NCI-H226 (cell line): Measurements from ENCODE around the gene CDH23.

Source experiments
- DNase-seq: peaks from one replicate; pipeline ENCODE4 v3.0.0-alpha.2; 2015

Gene CDH23

DNA sequence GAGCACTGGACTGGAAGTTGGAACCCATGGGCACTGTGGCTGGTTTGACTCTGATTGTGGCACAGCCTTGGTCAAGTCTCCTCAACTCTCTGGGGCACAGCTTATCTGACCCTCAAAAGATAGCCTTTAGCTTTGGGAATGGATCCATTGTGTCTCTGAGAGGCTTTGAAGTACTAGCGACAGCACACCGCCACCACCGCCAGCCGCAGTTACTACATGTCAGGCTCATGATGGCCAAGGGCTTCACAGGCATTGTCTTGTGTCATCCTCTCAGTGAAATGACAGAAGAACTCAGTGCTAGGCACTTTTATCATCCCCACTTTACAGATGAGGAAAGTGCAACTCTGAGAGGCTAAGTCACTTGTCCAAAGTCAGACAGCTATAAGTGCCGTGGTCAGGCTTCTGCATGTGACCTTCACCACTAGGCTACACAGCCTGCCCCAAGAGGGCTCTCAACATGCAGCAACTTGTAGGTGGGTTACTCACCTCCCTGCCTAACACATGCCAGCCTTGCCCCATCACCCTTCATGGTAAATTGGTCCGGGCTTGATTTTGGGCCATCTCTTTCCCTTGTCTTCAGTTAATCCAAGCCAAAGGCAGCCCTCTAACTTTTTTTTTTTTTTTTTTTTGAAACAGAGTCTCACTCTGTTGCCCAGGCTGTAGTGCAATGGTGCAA is 278.7 kb downstream of the CDH23 start:
- DNase-seq, result no peak

DNA sequence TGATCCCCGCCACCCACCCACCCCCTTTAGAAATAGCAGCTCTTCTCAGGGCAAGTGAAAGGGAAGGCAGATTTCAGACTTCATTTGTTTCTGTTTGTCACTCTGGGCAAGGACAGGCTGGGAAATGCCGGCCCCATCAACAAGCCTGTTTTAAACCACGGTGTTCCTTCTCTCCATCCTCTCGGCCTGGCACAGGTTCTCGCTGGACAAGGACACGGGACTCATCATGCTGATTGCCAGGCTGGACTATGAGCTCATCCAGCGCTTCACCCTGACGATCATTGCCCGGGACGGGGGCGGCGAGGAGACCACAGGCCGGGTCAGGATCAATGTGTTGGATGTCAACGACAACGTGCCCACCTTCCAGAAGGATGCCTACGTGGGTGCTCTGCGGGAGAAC is 280.5 kb downstream of the CDH23 start:
- DNase-seq, result no peak

DNA sequence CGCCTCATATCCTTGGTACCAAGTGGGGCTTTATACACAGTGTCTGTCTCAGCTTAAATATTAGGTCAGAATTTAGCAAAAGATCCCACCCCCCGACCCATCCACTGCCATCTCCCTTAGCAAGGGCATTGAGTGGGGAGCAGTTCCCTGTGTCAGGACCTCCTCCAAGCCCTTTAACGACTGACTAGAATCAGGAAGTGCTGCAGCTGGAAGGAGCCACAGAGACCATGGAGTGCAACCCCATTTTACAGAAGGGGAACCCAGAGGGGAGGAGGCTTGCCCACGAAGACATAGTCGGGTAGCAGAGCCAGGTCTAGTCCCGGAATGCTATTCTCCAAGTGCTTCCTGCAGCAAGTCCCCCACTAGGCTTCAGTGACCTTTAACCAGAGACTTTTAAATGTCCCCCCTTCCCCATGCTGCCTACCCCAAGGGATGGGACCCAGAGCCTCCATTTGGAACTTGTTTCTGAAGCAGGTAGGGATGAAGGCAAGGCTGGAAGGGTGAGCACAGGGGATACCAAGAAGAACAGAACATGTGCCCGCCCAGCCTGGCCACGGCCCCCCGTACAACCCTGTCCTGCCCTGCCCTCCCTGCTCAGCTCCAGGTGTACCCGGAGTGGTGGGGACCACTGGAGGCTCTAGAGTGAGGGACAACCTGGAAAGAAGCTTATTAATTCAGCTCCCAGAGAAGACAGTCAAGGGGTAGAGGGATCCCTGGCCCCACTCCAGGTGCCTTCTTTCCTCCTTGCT is 281.5 kb downstream of the CDH23 start:
- DNase-seq, result no peak

DNA sequence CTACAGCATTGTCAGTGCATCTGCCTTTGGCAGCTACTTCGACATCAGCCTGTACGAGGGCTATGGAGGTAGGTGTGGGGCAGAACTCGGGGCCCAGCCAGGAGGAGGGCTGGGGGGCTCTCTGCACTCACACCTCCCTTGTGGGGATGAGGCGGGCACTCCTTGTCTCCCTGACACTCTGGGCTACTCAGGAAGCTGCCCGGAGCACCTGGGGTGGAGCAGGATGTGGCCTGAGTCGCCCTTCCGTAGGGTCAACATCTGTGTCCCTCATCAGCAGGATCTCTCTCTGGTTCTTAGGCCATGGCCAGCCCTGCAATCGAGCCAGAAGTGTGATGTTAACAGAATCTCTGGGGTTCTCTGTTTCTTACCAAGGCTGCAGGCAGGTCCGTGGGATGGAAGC is 282.7 kb downstream of the CDH23 start:
- DNase-seq, result no peak

DNA sequence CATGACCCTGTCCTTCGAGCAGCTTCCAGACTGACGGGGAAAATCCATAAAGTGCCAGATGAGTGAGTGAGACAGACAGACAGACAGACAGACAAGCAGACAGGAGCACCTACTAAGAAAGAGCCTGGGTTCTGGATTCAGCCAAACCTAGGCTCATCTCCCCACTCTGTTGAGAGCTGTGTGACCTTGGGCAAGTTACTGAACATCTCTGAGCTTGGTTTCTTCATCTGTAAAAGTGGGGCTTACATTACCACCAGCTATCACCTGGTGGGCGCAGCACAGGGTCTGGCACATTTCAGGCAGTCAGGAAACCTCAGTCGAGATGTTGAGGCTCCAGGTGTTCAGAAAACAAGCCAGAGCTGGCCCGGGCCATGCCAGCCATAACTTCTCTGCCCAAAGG is 285.3 kb downstream of the CDH23 start:
- DNase-seq, result no peak

DNA sequence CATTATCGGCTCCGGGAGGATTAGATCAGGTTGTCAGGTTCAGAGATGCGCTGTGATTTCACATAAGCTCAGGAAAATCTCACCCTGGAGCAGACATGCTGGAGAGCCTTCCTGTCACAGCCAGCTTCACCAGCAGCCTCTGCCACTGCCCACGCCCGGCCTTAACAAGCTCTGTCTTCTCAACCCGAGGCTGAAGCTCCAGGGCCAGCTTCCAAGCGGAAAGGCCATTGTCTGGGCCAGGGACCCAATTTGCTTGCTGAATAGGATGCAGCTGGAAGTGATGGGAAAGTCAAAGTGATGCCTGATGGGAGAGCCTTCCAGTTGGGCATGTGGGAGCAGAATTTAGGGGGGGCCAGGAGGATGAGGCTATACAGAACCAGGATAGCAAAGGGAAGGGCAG is 286.6 kb downstream of the CDH23 start:
- DNase-seq, result no peak

DNA sequence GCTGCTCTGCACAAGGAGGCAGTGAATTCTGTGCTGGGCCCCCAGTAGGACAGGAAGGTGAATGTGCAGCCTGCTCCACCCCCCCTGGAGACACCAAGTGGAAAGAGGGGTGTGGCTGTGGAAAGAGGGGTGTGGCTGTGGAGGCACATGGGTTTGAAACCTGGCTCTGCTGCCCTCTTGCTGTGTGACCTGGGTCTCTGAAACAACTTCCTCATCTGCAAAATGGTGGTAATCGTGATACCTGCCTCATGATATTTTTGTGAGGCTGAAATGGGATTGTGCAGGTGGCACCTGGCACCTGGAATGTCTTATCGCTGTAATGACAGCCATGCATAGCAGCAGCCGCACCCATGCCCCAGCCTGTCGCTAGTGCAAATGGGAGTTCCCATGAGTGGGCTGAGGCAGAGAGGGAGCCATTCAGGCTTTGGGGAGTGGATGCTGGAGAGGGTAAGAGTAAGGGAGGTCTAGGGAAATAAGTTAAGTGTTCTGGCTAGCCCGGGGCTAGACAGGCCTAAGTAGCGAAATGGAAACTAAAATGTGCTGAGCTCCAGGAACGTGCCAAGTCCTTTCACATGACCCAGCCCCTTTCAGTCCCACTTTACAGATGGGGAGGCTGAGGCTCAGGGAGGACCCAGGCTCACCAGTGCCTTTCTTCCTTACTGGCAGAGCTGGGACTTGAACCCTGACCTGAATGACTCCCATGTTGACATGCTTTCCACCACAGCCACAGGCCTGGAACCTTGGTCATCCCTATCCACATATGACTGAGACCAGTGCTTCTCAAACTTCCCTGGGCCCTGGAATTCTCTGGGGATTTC is 287.8 kb downstream of the CDH23 start:
- DNase-seq, result peak; percentile 33

DNA sequence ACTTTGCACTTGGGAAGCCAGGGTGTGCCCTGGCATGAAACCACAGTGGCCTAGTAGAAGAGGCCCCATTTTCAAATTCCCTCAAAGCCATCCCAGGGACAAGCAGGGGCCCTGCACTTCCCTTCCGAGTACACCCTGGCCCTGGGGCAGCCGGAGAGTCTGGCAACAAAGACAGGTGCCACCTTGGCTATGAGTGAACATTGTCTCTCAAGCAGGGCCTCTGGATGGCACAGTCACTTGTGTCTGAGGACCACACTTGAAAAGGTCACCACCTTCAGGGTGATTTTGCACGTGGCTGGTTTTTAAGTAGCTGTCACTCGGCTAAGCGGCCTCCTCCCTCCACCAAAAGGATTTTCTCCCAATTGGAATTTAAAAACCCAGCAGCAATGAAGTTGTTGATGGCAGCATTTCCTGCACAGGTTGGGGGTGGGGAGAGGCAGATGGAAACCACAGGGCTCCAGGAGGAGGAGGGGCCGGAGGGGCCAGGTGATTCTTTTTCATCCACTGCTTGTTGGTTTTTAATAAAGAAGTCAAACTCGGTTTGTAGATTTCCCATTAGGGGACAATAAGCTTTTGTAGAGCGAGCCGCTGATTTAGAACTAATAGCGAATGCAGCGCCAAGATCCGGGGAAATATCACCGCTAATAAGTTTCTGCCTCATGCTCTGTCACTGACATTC is 289.0 kb downstream of the CDH23 start:
- DNase-seq, result no peak

DNA sequence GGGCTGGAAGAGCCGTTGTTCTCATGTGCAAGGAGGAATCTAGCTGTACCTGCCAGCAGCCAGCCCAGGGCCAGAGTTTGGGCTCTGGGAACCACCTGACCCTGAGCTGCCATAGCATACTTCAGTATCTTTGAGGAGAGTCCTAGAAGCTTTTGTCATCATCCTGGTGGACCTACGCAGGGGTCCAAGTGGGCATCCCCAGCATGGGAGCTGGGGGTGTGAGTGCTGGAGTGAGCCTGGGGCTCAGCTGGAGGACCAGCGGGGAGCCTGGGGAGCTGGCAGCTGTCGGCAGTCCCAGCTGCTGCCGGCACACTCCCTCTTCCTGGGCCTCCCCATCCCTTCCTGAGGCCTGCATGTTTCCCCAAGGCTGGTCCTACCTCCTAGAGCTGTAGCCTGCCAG is 290.4 kb downstream of the CDH23 start:
- no peak for DNase-seq

DNA sequence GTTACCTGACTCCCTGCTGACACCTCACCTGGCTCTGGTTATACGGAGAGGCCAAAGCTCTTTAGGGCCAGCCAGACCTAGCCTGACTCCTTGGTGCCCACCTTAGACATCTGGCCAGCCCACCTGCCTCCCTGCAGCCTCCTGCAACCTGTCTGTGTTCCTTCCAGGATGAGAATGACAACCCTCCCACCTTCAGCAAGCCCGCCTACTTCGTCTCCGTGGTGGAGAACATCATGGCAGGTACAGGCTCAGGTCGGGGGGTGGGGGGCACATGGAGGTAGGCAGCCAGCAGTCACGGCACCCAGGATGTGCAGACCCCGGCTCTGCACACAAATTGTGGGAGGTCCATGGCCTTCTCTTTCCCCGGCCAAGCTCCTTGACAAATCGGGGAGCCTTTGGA is 290.8 kb downstream of the CDH23 start:
- no peak for DNase-seq

DNA sequence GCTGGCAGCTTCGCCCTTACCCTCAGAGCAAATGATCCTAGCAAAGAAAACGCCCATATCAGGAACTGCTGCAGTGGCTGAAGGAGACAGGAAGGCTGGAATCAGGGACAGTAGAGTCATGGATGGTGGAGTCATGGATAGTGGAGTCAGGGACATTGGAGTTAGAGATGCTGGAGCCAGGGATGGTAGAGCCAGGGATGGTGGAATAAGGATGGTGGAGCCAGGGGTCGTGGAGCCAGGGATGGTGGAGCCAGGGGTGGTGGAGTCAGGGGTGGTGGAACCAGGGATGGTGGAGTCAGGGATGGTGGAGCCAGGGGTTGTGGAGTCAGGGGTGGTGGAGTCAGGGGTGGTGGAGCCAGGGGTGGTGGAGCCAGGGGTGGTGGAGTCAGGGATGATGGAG is 291.5 kb downstream of the CDH23 start:
- no peak for DNase-seq

DNA sequence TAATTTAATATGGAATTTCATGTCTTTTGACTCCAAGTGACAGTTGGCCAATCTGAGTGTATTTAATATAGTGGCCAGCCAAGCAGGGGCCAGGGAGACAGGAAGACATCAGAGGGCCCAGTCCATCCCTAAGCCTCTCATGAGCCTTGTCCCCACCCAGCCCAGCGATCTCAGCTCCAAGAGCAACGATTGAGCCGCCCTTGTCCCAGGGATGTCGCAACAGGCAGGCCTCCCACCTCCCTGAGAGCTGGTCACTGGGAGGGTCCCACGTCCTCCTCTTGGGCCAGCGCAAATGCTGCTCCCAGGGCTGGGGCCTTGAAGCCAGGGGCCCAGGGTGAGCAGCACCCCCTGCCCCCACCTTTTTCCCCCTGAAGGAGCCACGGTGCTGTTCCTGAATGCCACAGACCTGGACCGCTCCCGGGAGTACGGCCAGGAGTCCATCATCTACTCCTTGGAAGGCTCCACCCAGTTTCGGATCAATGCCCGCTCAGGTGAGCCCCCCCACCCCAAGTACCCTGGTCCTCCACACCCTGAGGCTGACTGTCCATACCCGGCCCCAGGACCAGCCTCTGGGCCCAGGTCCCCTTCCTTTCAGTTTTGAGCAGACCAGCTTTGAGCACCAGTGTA is 293.5 kb downstream of the CDH23 start:
- no peak for DNase-seq

DNA sequence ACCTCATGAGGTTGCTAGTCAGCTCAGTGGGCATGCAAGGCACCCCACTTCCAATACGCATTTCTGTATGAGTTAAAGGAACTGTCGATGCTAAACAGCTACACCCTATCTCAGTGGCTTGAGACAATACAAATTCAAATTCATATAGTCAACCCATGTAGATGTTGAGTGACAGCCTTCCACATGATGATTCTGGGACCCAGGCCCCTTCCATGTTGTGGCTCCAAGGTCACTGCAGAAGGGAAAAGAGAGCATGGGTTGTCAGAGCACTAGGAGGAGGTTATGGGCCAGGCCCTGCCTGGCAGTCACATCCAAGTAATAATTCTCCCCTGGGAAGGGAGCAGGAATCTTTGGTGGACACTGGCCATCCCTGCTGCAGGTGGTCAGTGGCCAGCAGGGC is 294.7 kb downstream of the CDH23 start:
- no peak for DNase-seq

DNA sequence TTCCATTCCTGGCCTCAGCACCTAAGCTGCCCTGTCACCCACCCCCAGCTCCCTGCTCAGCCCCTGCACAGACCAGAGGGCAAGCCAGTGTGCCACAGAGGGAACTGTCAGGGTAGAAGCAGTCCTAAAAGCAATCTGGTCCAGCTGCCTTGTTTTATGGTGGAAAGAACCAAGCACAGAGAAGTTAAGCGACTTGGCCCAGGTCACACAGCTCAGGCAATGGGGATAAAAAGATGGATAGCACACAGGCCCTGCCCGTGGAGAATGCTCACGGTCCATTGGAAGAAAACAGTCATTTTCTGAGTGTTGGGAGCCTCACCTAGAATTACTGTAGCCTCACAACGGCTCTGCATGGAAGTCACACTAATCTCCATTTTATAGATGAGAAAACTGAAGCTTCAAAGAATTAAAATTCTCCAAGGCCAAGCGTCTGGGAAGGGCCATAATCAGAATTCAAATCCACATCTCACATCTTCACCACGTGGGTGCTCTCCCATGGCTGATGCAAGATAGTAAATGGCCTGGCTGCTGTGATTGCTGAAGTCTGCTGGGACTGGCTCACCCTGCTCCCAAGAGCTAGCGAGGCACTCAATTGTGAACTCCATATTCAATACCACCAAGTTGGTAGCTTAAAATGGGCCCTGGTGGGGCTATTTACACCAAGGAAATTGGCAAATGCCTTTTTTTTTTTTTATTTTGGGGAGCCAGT is 296.0 kb downstream of the CDH23 start:
- no peak for DNase-seq

DNA sequence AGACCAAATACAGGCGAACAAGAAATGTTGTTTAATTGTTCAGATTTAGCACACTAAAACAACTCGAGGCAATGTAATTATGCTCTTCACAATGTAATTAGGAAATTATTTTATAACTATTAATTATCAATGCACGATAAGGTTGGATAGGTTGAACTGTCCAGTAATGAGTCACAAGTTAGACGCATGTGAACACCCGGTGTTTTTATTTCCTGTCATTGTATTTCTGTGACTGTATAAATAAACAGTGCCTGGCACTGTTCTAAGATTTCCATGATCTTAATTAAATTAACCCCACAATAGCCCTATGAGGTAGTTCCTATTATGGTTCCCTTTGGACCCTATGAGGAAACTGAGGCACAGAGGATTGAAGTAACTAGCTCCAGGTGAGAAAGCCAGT is 296.7 kb downstream of the CDH23 start:
- DNase-seq, result no peak

DNA sequence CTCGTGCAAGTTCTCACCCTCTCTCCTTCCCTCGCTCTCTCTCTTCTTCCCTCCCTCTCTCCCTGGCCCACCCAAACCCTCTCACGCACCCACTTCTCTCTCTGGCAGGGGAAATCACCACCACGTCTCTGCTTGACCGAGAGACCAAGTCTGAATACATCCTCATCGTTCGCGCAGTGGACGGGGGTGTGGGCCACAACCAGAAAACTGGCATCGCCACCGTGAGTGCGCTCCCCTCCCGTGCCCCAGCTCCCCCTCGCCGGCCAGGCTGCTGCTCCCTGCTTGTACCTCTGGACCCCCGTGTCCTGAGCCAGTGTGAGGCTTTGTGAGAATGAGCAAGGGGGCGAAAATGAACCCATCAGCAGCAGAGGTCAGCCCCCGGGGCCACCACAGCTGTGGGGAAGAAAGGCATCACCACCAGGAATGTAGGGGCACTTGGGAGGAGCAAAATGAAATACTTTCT is 297.4 kb downstream of the CDH23 start:
- DNase-seq, result no peak

DNA sequence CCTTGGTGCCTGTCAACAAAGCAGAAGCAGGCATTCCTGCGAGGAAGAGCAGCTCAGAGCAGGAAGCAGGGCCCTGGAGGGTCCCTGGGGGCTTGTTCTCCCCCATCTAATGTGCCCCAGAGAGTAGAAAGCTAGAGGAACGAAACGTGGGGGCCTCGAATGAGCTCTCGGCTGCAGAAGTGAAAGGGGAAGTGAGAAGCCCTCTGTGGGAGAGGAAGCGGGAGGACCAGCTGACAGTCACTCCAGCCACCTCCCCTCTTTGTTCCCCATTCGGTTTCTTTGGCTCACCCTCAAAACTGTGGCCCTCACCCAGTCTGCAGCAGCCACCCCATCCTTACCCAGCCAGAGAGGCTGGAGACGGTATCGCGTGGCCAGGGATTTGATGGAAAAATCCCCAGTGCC is 297.8 kb downstream of the CDH23 start:
- no peak for DNase-seq

DNA sequence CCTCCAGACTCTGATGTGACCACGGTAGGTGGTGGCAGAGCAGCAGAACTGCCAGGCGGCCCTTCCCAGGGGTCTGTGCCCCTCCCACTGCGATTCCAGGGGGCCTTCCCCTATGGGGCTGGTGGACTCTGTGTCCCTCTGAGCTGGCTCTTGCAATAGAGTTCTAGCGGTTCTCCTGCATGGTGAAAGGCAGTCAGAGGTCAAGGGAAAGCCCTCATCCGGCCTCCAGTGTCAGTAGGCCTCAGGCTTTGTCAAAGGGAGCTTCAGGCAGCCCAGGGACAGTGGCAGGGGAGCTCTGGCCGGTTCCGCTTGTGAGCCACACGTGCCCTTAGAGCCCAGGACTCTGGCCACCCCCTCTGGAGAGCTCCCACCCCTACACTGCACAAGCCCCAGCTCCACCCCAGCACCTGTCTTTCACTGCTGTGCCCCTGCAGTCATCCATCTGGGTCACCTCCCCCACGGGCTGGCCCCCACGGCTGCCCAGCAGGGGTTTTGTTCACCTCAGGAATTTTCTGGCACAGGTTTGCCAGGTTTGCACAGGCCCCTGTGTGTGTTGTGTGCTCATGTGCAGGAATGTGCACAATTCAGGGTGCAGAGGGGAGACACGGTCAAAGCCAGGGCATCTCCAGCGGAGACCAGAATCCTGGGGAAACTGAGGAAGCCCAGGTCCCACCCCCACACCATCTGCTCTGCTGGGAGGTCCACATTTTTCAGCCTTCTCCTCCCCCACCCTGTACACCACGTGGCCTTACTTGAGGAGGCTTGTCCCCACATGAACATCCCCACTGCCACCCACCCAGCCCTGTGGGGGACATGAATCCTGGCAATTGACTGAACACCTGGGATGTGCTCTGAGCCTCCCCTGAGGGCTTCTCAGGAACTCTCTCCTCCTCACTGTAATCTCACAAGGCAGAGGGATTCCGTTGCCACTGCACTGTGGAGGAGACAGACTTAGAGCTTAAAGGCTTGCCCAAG is 299.1 kb downstream of the CDH23 start:
- no peak for DNase-seq

DNA sequence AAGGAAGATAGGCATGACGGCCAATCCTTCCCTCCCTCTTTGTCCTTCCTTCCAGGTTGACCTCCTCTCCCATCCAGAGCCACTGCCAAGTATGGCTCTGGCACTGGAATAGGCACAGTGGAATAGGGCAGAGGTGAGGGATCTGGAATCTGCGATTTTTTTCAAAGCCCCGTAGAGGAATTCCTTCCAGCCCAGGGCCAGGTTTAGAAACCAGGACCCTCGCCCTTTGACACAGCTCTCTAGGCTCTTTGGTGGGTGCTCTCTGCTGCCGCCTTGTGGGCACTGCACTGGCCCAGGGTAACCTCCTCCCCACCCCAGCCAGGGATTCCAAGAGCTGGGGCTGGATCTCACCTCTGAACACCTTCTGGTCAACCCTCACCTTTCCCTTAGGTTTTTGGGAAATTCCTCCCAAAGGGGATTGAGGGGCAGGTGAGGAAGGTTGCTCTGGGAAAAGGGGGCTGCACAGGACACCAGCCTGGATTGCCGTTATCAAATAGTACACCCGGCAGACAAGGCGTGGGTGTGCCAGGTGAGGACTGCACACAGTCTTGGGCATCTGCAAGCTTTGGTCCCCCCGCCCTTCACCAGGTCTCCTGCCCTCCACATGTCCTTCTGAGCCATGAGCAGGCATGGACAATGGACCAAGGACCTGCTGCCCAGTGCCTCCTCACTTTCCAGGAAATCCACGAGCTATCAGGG is 300.1 kb downstream of the CDH23 start:
- DNase-seq, result peak; percentile 34
